Neural cell (in vitro differentiated cells): ENCODE measurements around the gene NIF3L1.

Experiments
- CTCF ChIP-seq: fragments of 450-650 bp; IDR thresholded peaks from 2 replicates; pipeline ENCODE4 v1.5.1; 2014; ENCODE audit warnings: antibody characterized with exemption, mild to moderate bottlenecking, moderate library complexity; ENCODE audit not compliant: poor library complexity, severe bottlenecking
- EP300 ChIP-seq: fragments of 450-650 bp; conservative IDR thresholded peaks from 2 replicates; pipeline ENCODE4 v1.6.1; 2014; ENCODE audit warnings: antibody characterized with exemption, mild to moderate bottlenecking, moderate library complexity; ENCODE audit not compliant: poor library complexity, severe bottlenecking
- EZH2 ChIP-seq: fragments of 200-600, 300-800 bp; shearing (Covaris generic), sonication (generic); IDR thresholded peaks from 2 replicates; pipeline ENCODE4 v1.6.1; 2014; ENCODE audit warnings: antibody characterized with exemption, low read length, borderline replicate concordance, mild to moderate bottlenecking; ENCODE audit not compliant: insufficient read depth, poor library complexity, severe bottlenecking
- MXI1 ChIP-seq: fragments of 450-650 bp; conservative IDR thresholded peaks from 2 replicates; pipeline ENCODE4 v1.6.1; 2014; ENCODE audit warnings: antibody characterized with exemption, mild to moderate bottlenecking; ENCODE audit not compliant: poor library complexity, severe bottlenecking
- POLR2AphosphoS5 ChIP-seq: IDR thresholded peaks from 2 replicates; pipeline ENCODE4 v1.6.1; 2012
- RAD21 ChIP-seq: fragments of 450-650 bp; conservative IDR thresholded peaks from 2 replicates; pipeline ENCODE4 v1.6.1; 2014; ENCODE audit warnings: antibody characterized with exemption, mild to moderate bottlenecking, moderate library complexity
- REST ChIP-seq: IDR thresholded peaks from 2 replicates; pipeline ENCODE4 v1.6.1; 2012; ENCODE audit warnings: borderline replicate concordance
- SMC3 ChIP-seq: fragments of 450-650 bp; conservative IDR thresholded peaks from 2 replicates; pipeline ENCODE4 v1.6.1; 2014; ENCODE audit warnings: antibody characterized with exemption, mild to moderate bottlenecking, moderate library complexity; ENCODE audit not compliant: poor library complexity
- TAF1 ChIP-seq: IDR thresholded peaks from 2 replicates; pipeline ENCODE4 v1.6.1; 2012; ENCODE audit warnings: low read depth

GRCh38 chr2:200861617-200862155 is 27.5 kb upstream of the NIF3L1 start:
- TF ChIP-seq CTCF (no peak), SMC3 (no peak), EP300 (no peak), REST (no peak), EZH2 (no peak), RAD21 (no peak), POLR2AphosphoS5 (no peak), TAF1 (no peak), MXI1 (no peak)
